Endodermal cell (in vitro differentiated cells): ENCODE measurements around the gene CHD3. TPM values are rescaled to one million over a fixed set of nuclear protein-coding genes. Genes with fewer than 3 reads are reported as not detected.

Experiments
- DNase-seq: peaks from one replicate; pipeline ENCODE4 v3.0.0-alpha.2; 2017
- H3K27ac ChIP-seq: 2 replicates; pipeline ENCODE4 v1.5.1; 2013; ENCODE audit warnings: mild to moderate bottlenecking, low read depth, low read length, moderate library complexity
- H3K27me3 ChIP-seq: 2 replicates; pipeline ENCODE4 v1.6.1; 2013; ENCODE audit warnings: mild to moderate bottlenecking, low read length, moderate library complexity; ENCODE audit not compliant: insufficient read depth, control insufficient read depth, poor library complexity, severe bottlenecking
- H3K36me3 ChIP-seq: 2 replicates; pipeline ENCODE4 v1.7.0; 2013; ENCODE audit warnings: mild to moderate bottlenecking, low read length, moderate library complexity; ENCODE audit not compliant: control insufficient read depth, insufficient read depth
- H3K4me1 ChIP-seq: one replicate; pipeline ENCODE4 v1.7.0; 2013; ENCODE audit warnings: low read length; ENCODE audit not compliant: control insufficient read depth, insufficient read depth
- H3K4me3 ChIP-seq: 2 replicates; pipeline ENCODE4 v1.5.1; 2013; ENCODE audit warnings: mild to moderate bottlenecking, low read length, moderate library complexity
- H3K9ac ChIP-seq: 2 replicates; pipeline ENCODE4 v1.6.1; 2013; ENCODE audit warnings: mild to moderate bottlenecking, low read length, moderate library complexity; ENCODE audit not compliant: poor library complexity, severe bottlenecking; ENCODE audit errors: extremely low read depth
- H3K9me3 ChIP-seq: 2 replicates; pipeline ENCODE4 v1.6.1; 2013; ENCODE audit warnings: mild to moderate bottlenecking, low read length, moderate library complexity; ENCODE audit not compliant: control insufficient read depth
- H3K27ac Mint-ChIP-seq: 2 replicates; pipeline ENCODE4 v1.8.0; 2020; ENCODE audit warnings: mixed read lengths
- H3K27me3 Mint-ChIP-seq: 2 replicates; pipeline ENCODE4 v1.8.0; 2021; ENCODE audit warnings: mild to moderate bottlenecking, mixed read lengths; ENCODE audit not compliant: insufficient read depth
- H3K36me3 Mint-ChIP-seq: 2 replicates; pipeline ENCODE4 v1.8.0; 2020; ENCODE audit warnings: low read depth, mixed read lengths
- H3K4me1 Mint-ChIP-seq: 2 replicates; pipeline ENCODE4 v1.8.0; 2020; ENCODE audit warnings: mixed read lengths
- H3K4me3 Mint-ChIP-seq: 2 replicates; pipeline ENCODE4 v1.8.0; 2020; ENCODE audit warnings: mild to moderate bottlenecking, moderate library complexity, mixed read lengths
- H3K9me3 Mint-ChIP-seq: 2 replicates; pipeline ENCODE4 v1.8.0; 2020; ENCODE audit warnings: mild to moderate bottlenecking, mixed read lengths
- CTCF ChIP-seq: fragments of 200-600 bp; sonication (generic); conservative IDR thresholded peaks from 2 replicates; pipeline ENCODE4 v1.5.0; 2021; ENCODE audit warnings: antibody characterized with exemption, mild to moderate bottlenecking
- WGBS, 2 experiments: methylation state at CpG; one replicate each; pipeline versions ENCODE4 v1.1.5 to v1.1.7; 2013; ENCODE audit warnings: missing lambda C conversion rate in 2 of 2, mixed read lengths in 1 of 2; ENCODE audit not compliant: insufficient coverage in 1 of 2, insufficient read length in 1 of 2; 5-methylcytosine and 5-hydroxymethylcytosine counted together
- total RNA-seq, 2 donors: library from RNA; stranded (reverse); fragmentation: NEBNext Ultra II Directional in 1 of 2; extraction: Animal tissue kit (Norgen Biotek cat#: 25700) in 1 of 2; gene quantifications; 2 replicates in 1 of 2; 3 replicates in 1 of 2; pipeline ENCODE4 v1.2.1, GENCODE V29; 2021

The CHD3 gene
- total RNA-seq, 2 donors from 2014 or later, result 55.0 to 64.1 TPM

GRCh38 chr17:7889166-7889955 is 772 bp downstream of the CHD3 start:
- H3K4me3 Mint-ChIP-seq, result no peak overlapping the region
- peaks cover 9% of the 10 kb centered on the region for H3K4me1 ChIP-seq
- peak; percentile 46 for TF ChIP-seq CTCF
- peaks cover 27% of the 10 kb centered on the region for H3K36me3 Mint-ChIP-seq
- no peak overlapping the region for H3K4me3 ChIP-seq
- 87 to 92% methylated on average over 4 to 11 of the region's 11 CpGs for WGBS, 2 experiments
- no peaks in the 10 kb centered on the region for H3K27me3 ChIP-seq
- peaks cover 4% of the 10 kb centered on the region for H3K4me1 Mint-ChIP-seq
- H3K27ac ChIP-seq, result no peak overlapping the region
- H3K9me3 Mint-ChIP-seq, result no peaks in the 10 kb centered on the region
- no peaks in the 10 kb centered on the region for H3K9me3 ChIP-seq
- peaks cover 8% of the 10 kb centered on the region for H3K27me3 Mint-ChIP-seq
- DNase-seq, result peak; percentile 83
- no peak overlapping the region for H3K9ac ChIP-seq
- peaks cover 24% of the 10 kb centered on the region for H3K36me3 ChIP-seq
- no peak overlapping the region for H3K27ac Mint-ChIP-seq

DNA sequence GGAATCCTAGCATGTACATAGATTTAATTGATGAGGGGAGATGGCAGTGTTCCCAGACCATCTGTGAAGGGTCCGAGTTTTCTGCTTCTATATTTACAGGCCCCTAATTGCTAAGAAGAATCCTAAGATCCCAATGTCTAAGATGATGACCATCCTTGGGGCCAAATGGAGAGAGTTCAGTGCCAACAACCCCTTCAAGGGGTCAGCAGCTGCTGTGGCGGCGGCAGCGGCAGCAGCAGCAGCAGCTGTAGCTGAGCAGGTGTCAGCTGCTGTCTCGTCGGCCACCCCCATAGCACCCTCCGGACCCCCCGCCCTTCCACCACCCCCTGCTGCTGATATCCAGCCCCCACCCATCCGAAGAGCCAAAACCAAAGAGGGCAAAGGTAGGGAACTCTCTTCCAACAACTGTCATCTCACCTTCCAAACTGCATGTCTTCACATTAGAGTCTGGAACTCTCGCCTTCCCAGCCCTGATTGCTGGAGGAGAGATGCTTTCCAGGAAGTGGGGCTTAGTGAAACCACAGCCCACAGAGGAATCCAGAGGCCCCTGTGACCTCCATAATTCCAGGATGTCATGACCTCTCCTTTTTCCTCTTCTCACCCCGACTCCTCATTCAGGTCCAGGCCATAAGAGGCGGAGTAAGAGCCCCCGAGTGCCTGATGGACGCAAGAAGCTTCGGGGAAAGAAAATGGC is 4.7 kb downstream of the CHD3 start:
- Histone ChIP-seq H3K4me1 (peaks cover 10% of the 10 kb centered on the region), H3K27me3 (no peaks in the 10 kb centered on the region), H3K4me3 (no peak overlapping the region), H3K36me3 (peaks cover 48% of the 10 kb centered on the region), H3K9ac (no peak overlapping the region), H3K9me3 (no peaks in the 10 kb centered on the region), H3K27ac (no peak overlapping the region)
- WGBS, 2 experiments, result 94 to 100% methylated on average over 5 to 13 of the region's 15 CpGs
- DNase-seq, result peak; percentile 13
- H3K4me1 Mint-ChIP-seq, result peaks cover 4% of the 10 kb centered on the region
- H3K9me3 Mint-ChIP-seq, result no peaks in the 10 kb centered on the region
- no peak overlapping the region for H3K4me3 Mint-ChIP-seq
- no peak overlapping the region for H3K27ac Mint-ChIP-seq
- H3K36me3 Mint-ChIP-seq, result peaks cover 60% of the 10 kb centered on the region
- H3K27me3 Mint-ChIP-seq, result no peaks in the 10 kb centered on the region
- no peak for TF ChIP-seq CTCF

- H3K9me3 Mint-ChIP-seq, result no peaks in the 10 kb centered on the region
- Histone ChIP-seq H3K4me1 (peaks cover 6% of the 10 kb centered on the region), H3K9me3 (no peaks in the 10 kb centered on the region), H3K36me3 (peaks cover 56% of the 10 kb centered on the region), H3K27ac (no peak overlapping the region), H3K9ac (no peak overlapping the region), H3K4me3 (no peak overlapping the region), H3K27me3 (no peaks in the 10 kb centered on the region)
- 95 to 98% methylated on average over 5 to 7 of the region's 9 CpGs for WGBS, 2 experiments
- H3K27ac Mint-ChIP-seq, result no peak overlapping the region
- H3K4me1 Mint-ChIP-seq, result peaks cover 6% of the 10 kb centered on the region
- no peaks in the 10 kb centered on the region for H3K27me3 Mint-ChIP-seq
- DNase-seq, result peak; percentile 22
- no peak overlapping the region for H3K4me3 Mint-ChIP-seq
- peaks cover 68% of the 10 kb centered on the region for H3K36me3 Mint-ChIP-seq
- no peak for TF ChIP-seq CTCF
Observed at GRCh38 chr17:7894226-7894625, 5.6 kb downstream of the CHD3 start.
